ENCODE data around the gene KDM4F.

GRCh38 chr11:95070471-95070870 lies 21.2 kb downstream of the KDM4F start:
- TF ChIP-seq POLR2A (IDR thresholded peaks at IDR 0.05; ENCODE audit: low read depth, low read length) (no peak), TAF1 (IDR thresholded peaks at IDR 0.05; ENCODE audit: low read depth, low read length) (no peak), POLR2AphosphoS5 (IDR thresholded peaks at IDR 0.05; ENCODE audit: low read depth, low read length) (no peak)
